GM21737 (cell line): ENCODE data around the gene TTBK2.

Source experiments
- ATAC-seq: cut with Tn5 transposase; IDR thresholded peaks from one replicate; pipeline ENCODE4 v1.9.1; 2021; ENCODE audit warnings: mild to moderate bottlenecking, moderate library complexity; ENCODE audit not compliant: unreplicated experiment

The TTBK2 gene

DNA sequence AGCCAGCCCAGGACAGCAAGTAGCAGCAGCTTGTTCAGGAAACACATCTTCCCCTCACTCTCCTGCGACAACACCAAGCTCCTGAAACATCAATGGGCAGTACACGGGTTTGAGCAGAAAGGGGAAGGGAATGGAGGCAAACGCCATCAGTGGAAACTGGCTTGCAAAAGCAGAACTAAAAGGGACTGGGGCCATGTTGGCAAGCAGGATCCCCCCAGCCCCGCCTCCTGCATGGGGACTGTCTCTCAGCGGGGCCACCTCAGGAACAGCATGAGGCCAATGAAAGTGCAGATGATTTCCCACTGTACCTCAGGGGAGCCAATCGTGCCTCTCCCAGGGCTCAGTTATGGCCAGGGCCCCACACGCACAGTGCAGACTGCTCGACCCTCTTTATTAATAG, 190.4 kb downstream of the TTBK2 start:
- ATAC-seq: no peak

DNA sequence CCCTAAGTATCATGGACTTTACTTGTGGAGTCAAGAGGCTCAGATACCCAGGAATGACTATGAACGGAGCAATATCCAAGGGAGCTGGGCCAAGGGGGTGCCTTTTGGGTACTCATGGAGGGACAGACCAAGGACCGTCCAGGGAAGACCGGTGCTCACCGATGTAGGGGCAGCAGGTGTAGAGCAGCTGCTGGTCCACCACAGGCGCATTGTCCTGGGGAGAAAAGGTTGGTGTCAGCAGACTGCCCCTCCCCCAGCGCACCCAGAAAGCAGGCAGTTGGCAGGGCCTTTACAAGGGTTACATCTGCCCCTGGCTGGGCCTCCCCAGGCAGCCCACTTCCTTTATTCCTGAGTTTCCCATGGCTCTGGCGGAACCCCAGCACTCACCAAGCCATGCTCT, 191.2 kb downstream of the TTBK2 start:
- ATAC-seq: no peak

DNA sequence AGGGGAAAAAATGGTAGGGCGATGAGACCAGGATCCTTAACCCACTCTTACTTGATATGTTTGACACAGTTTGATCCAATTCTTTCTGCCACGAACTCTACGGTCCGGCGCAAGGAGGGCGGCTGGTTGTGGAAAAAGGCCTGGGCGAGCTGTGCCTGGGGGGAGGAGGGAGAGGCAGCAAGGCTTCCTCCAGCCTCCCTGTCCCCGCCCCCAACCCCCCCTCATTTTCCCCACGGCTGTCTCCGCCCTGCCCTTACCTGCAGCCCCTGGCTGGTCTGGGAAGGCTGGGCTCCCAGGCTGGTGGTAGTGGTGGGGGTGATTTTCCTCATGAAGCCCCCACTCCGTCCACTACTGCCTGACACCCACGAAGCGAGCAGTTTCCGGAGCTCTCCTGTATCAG, 191.6 kb downstream of the TTBK2 start:
- ATAC-seq: no peak

DNA sequence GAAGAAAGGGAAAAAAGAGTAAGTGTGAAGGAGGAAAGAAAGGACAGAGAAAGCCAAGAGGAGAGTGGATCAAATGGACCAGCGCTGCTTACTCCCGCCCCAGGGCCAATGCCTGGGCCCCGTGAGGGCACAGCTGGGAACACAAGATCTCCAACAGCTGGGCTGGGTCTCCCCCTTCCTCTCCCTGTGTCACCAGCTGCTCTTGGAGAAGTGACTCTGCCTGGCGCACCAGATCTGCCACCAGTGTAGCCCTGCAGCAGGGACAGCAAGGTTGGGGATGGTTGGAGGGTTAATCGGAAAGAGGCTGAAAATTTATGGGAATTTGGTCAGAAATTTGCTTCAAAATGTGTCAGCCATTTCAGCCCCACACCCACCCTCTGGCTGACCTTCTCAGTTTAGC, 192.0 kb downstream of the TTBK2 start:
- ATAC-seq: no peak

DNA sequence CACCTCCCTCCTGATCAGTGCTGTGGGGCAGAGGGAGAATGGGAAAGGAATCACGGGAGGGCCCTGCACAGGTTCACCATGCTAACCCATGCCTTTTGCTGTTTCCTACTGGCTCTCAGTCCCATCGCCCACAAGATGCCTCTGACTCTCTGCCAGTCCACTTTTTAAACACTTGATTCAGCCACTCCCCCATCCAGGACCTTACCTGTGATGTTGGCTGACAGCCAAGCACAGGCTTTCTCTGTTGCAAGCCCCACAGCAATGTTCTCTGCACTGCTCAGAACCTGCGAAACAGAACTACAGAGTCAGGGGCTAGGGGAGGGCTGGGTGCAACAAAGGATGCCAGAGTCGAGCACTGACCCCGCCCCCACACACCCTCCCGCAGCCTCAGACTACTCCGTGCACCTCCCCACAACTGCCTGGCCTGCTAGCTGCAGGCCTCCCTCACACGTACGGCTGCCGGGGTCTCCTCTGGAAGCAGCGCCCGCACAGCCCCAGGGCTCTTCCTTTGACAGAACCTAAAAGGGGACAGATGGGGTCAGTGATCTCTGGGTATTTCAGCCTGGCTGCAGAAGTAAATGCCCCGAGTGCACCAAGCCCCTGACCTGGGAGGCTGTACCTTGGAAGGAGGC, 192.7 kb downstream of the TTBK2 start:
- ATAC-seq: no peak

DNA sequence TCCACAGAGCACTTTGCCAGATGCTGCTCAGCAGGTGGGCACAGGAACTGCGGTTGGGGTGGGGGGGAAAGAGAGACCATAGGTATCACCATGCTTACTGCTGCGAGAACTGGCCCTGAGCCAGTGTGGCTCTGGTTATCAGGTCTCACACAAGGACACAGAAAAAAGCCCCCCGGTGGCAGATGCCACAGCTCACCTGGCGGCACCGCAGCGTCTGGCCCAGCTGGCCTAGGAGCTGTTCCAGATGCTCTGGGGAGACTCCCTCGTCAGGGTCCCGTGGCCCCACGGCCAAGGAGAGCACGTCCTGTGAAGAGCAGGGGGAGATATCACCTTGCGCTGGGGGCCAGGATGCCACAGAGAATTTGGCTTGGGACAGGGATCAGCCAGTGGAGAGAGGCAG, 194.5 kb downstream of the TTBK2 start:
- no peak for ATAC-seq

DNA sequence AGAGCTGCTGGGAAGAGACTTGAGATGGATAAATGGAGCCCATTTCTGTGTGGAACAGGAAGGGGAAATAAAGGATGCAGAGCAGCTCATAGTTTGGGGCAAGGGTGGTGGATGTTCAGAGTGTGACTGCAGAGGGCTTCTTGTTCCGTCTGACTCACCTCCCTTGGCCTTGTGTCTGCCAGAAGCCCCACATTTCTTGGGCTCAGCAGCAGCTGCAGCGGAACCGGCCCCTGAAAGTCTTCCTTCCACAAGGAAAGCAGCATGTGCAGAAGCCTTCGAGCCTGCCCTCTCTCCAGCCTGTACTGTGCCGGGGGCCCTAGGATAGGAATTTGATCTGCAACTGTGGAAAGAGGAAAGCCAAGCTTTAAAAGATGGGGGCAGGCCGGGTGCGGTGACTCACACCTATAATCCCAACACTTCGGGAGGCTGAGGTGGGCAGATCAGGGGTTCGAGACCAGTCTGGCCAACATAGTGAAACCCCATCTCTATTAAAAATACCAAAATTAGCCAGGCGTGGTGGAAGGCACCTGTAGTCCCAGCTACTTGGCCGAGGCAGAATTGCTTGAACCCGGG, 195.2 kb downstream of the TTBK2 start:
- no peak for ATAC-seq

DNA sequence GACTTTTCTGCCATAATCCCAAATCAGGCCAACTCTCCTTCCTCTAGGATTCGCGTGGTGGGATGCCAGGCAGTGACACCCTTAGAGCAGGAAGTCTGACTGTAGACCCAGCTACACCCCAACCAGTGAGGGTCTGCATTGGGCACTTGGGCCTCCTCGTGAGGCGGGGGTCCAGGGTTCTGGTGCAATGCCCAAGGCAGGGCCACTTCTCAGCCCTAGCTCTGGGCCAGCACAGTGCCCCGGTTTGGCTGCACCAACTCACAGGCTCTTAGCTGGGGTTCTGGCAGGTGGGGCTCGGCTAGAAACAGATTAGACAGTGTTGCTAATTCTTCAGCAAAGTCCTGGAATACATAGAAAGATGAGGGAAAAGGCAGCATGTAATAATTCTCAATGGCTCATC, 196.3 kb downstream of the TTBK2 start:
- no peak for ATAC-seq

DNA sequence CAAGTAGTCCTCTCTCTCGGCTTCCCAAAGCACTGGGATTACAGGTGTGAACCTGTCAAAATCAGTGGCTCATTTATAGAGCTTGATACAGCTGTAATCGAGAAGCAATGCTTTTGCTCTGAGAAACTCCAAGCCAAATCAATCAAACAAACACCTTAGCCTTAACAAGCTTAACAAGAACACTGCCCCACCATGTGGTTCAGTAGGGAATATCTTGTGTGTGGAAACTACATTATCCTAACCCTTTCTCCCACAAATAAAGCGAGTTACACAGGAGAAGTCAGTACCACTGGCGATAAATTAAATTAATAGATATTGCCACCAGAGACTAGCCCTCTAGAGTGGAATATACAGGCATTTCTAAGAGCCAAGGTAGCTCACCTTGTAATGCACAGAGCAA, 197.5 kb downstream of the TTBK2 start:
- ATAC-seq: no peak

DNA sequence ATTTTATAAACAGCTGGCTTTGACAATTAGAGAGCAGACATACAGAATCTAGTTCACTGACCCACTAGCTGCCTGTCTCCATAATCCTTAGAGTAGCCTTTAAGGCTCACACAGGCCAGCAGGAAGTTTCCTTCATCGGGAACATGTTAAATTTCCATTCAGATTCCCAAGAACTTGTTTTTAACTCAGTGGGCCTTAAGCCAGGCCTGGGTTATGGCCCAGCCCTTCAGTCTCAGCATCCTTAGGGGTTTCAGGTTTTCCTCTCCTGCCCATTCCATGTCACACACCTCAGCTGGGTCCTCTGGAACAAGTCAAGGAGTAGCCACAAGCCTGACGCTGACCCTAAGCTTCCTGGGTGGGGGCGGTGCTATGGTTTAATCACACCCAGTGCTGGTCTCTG, 198.7 kb downstream of the TTBK2 start:
- no peak for ATAC-seq

DNA sequence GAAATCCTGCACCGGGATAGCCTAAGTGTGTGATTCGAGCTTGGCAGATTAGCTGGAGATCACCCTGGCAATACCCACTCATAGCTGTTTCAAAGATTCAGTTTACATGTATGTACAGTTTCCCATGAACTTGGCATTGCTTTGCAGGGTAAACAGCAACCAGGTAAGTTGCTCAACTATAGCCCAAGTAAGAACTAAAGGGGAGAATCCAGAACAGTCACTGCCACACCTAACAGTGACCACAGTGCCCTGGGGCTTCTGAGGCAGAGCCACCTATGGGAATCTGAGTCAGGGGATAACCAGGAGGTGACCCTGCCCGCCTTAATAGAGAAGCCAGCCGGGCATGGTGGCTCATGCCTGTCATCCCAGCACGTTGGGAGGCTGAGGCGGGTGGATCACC, 199.6 kb downstream of the TTBK2 start:
- ATAC-seq: no peak

DNA sequence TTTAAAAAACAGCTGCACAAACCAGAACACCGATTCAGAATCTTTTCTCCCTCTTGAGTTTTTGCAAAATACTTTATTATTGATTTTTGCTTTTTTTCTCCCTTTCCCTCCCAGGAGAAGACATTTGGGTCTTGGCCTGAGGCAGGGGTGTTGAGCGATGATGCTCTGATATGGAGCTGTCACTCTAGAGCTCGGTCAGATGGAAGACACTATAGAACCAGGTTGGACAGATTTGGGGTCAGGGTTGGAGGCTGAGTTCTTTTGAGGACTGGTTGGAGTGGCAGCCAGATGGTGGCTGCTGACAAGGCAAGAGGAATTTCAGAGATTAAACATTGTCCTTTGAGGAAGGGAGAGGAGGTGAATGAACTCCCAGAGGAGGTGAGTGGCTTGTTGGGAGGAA, 200.5 kb downstream of the TTBK2 start:
- no peak for ATAC-seq

DNA sequence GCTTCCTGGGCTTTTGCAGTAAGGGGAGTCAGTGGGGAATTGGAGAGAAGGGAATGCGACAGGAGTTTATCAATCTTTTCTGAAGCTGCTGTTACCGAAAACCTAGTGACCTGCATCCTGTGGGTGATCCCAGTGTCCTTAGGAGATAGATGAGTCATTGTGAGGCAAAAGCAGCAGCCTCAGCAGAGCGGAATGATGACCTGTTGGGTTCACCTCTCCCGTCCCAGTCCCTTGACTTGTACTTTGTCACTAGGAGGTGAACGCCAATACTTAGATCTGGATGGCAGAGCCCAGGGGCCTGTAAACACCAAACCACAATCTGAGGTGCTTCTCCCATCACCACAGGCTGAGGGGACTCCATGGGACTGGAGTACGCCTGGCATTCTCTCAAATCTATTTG, 201.5 kb downstream of the TTBK2 start:
- no peak for ATAC-seq

DNA sequence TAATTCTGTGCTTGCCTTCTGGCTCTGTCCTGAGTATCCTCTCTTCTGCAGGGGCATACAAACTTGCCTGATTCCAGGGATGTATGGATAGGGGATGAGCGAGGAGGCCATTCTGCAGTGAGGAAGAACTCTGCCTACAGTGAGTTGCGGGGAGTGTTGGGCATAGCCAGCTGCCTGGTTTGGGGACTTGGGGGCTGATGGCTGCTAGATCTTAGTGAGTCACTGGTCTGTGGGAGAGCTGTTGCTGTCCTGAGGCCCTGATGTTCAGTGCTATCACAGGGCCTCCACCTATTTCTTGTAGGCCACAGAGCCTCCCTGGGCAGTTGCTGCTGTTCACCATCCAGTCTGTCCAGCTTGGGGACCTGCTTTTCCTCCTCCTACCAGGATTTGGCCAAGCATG, 204.0 kb downstream of the TTBK2 start:
- ATAC-seq: no peak

DNA sequence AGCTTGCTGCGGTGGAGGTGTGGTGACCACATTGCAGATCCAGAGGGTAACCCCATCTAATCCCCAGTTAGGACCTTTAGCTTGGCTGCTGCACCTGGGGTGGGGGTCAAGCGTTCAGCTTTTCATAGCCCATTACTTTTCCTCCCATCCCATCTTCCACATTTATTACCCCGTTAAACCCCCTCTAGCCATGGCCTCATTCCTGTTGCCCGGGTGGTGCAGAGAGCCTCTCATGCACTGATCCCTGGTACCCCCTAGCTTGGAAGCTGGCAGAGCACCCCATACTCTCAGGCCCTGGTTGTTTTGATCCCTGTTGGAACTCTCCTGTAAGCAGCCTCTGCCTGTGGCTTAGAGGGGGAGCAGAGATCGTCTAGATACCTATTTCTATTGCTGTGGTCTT, 204.5 kb downstream of the TTBK2 start:
- ATAC-seq: no peak

DNA sequence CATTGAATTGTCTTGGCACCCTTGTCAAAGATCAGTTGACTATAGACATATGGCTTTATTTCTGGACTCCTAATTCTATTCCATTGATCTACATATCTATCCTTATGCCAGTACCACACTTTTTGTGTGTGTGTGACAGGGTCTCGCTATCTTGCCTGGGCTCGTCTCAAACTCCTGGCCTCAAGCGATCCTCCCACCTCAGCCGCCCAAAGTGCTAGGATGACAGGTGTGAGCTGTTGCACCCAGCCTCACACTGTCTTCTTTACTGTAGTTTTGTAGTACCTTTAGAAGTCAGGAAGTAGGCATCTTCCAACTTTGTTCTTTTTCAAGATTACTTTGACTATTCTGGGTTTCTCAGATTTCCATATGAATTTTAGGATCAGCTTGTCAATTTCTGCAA, 208.0 kb downstream of the TTBK2 start:
- ATAC-seq: no peak

DNA sequence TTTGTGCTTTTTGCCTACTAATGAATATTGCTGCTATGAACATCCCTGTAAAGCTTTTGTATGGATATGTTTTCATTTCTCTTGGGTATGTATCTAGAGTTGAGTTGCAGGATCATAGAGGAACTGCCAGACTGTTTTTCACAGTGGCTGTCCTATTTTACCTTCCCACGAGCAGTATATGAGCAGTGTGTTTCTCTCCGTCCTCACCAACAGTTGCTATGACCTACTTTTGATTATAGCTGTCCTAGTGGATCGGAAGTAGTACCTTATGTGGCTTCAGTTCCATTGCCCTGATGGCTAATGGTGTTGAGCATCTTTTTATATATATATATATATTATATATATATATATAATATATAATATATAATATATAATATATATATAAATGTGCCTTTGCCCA, 208.8 kb downstream of the TTBK2 start:
- ATAC-seq: no peak

DNA sequence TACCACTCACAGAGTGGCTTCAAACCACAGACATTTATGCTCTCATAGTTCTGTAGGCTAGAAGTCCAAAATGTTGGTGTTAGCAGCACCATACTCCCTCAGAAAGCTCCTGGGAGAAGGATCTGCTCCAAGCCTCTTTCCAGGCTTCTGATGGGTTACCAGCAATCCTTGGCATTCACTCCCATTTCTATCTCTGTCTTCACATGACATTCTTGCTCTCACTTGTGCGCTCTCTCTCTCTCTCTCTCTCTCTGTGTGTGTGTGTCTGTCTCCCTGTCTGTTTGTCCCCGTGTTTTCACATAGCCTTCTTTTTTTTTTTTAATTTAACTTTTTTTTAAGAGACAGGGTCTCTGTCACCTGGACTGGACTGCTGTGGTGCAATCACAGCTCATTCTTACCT, 209.9 kb downstream of the TTBK2 start:
- no peak for ATAC-seq

DNA sequence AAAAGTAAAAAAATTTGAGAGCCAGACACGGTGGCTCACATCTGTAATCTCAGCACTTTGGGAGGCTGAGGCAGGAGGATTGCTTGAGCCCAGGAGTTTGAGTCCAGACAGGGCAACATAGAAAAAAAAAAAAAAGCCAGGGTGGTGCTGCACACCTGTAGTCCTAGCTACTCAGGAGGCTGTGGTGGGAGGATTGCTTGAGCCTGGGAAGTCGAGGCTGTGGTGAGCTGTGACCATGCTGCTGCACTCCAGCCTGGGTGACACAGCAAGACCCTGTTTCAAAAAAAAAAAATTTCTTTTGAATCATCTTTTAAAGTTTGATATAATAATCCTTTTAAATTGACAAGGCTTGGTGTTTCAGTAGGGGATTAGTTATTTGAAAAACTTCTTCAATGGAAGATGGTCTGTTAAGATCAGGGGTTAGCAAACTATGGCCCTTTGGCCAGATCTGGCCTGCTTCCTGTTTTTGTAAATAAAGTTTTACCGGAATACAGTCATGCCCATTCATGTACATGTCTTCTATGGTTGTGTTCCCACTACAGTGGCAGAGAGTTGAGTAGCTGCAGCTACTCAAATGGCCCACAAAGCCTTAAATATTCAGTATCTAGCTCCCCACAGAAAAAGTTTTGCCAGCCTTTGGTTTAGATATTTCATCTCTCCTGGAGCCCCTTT, 212.6 kb downstream of the TTBK2 start:
- ATAC-seq: no peak

DNA sequence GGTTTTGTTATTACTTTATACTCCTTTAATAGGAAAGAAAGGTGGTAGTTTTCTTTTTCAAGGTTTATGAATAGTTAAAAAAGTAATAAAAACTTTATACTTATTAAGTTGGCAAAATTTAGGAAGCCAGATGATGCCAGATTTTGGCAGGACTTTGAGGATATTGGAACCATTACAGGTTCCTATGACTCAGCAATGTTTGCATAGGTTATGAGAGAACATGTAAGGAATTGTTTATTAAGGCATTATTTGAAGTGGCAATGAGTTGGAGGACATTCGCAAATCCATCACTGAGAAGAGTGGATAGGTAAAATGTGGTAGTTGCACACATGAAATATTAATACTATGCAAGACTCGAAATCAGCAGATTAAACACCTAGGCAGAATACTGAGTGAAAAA, 213.5 kb downstream of the TTBK2 start:
- no peak for ATAC-seq

DNA sequence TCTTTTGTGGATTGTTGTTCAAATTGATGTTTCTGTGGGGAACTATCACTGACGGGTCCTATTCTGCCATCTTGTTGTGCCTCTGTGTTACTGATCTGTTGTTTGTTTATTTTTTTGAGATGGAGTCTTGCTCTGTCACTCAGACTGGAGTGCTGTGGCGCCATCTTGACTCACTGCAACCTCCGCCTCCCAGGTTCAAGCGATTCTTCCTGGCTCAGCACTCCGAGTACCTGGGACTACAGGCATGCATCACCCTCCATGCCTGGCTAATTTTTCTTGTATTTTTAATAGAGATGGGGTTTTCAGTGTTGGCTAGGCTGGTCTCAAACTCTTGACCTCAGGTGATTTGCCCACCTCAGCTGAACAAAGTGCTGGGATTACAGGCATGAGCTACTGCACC, 215.2 kb downstream of the TTBK2 start:
- no peak for ATAC-seq

DNA sequence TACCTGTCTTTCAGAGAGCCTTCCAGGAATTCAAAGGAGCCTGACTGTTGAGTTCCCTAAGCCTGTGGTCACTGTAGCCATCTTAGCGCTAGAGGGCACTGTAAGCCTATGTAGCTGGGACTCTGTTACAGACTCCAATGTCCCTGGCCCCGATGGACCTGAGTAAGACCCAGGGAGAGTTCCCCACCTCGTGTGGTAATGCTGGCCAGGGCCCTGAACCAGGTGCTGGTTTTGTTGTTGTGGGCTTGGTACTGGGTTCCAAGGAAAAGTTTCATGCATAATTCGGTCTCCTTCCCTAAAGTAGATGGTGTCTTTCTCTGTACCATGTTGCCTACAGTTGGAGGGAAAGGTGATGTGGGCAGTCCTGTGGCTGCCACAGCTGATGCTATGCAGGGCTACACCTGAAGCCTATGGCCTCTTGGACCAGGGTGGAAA, 216.1 kb downstream of the TTBK2 start:
- no peak for ATAC-seq

DNA sequence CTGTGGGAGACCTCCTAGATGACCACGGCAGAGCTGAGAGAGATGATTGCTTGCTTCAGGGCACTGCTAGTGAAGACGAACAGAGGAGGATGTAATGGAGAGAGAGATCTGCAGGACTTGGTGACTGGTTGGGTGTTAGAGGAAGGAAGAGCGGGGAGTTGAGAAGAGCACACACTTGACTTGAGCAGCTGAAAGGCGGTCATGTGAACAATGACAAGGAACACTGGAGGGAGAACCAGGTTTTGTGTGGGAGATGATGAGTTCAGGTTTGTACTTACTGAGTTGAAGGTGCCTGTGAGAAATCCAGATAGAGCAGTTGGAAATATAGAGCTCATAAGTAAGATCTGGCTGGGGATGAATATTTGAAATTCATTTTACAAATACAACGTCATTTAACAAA, 224.0 kb downstream of the TTBK2 start:
- no peak for ATAC-seq
